ENCODE measurements around the gene MACF1. TPM values are rescaled to one million over a fixed set of nuclear protein-coding genes. Genes with fewer than 3 reads are reported as not detected.
"Not testable (repeated sequence)": the region's sequence is repeated elsewhere in the genome, so short reads cannot be mapped to it uniquely, and the experiment has no call there.

MACF1 gene
- total RNA-seq, 1 donor from 2014 or later, result 226 TPM

GRCh38 chr1:39508857-39509305 lies 304.4 kb downstream of the MACF1 start:
- H3K27me3 ChIP-seq (ENCODE audit: control insufficient read depth in 3 of 3, insufficient read depth in 3 of 3, low read length in 3 of 3), result no peaks in the 10 kb centered on the region
- no peak overlapping the region for H3K4me3 ChIP-seq (ENCODE audit: low read length in 3 of 3)
- no peak overlapping the region for H3K9ac ChIP-seq (ENCODE audit: low read depth in 1 of 3, low read length in 3 of 3)
- H3K9me3 ChIP-seq (ENCODE audit: control insufficient read depth in 3 of 3, low read length in 3 of 3), result no peaks in the 10 kb centered on the region
- H3K36me3 ChIP-seq (ENCODE audit: control insufficient read depth in 3 of 3, insufficient read depth in 3 of 3, low read length in 3 of 3), result no peaks in the 10 kb centered on the region
- H3K4me1 ChIP-seq (ENCODE audit: control insufficient read depth in 3 of 3, insufficient read depth in 3 of 3, low read length in 3 of 3), result peaks cover 0 to 3% (median 0%) of the 10 kb centered on the region in 3 donors
- H3K27ac ChIP-seq (ENCODE audit: low read depth, low read length), result no peak overlapping the region

GRCh38 chr1:39509360-39510009 lies 305.0 kb downstream of the MACF1 start:
- Histone ChIP-seq H3K27me3 (ENCODE audit: control insufficient read depth in 3 of 3, insufficient read depth in 3 of 3, low read length in 3 of 3) (no peaks in the 10 kb centered on the region), H3K4me3 (ENCODE audit: low read length in 3 of 3) (no peak overlapping the region), H3K9ac (ENCODE audit: low read depth in 1 of 3, low read length in 3 of 3) (no peak overlapping the region), H3K4me1 (ENCODE audit: control insufficient read depth in 3 of 3, insufficient read depth in 3 of 3, low read length in 3 of 3) (peaks cover 0 to 3% (median 0%) of the 10 kb centered on the region in 3 donors), H3K9me3 (ENCODE audit: control insufficient read depth in 3 of 3, low read length in 3 of 3) (no peaks in the 10 kb centered on the region), H3K36me3 (ENCODE audit: control insufficient read depth in 3 of 3, insufficient read depth in 3 of 3, low read length in 3 of 3) (no peaks in the 10 kb centered on the region), H3K27ac (ENCODE audit: low read depth, low read length) (no peak overlapping the region)

GRCh38 chr1:39510570-39511186 lies 306.2 kb downstream of the MACF1 start:
- not testable (repeated sequence) for H3K4me3 ChIP-seq (ENCODE audit: low read length in 3 of 3); H3K27me3 ChIP-seq (ENCODE audit: control insufficient read depth in 3 of 3, insufficient read depth in 3 of 3, low read length in 3 of 3); H3K36me3 ChIP-seq (ENCODE audit: control insufficient read depth in 3 of 3, insufficient read depth in 3 of 3, low read length in 3 of 3); H3K4me1 ChIP-seq (ENCODE audit: control insufficient read depth in 3 of 3, insufficient read depth in 3 of 3, low read length in 3 of 3); H3K9ac ChIP-seq (ENCODE audit: low read depth in 1 of 3, low read length in 3 of 3); H3K27ac ChIP-seq (ENCODE audit: low read depth, low read length); H3K9me3 ChIP-seq (ENCODE audit: control insufficient read depth in 3 of 3, low read length in 3 of 3)

- not testable (repeated sequence) for H3K36me3 ChIP-seq (ENCODE audit: control insufficient read depth in 3 of 3, insufficient read depth in 3 of 3, low read length in 3 of 3); H3K9me3 ChIP-seq (ENCODE audit: control insufficient read depth in 3 of 3, low read length in 3 of 3); H3K27ac ChIP-seq (ENCODE audit: low read depth, low read length); H3K4me1 ChIP-seq (ENCODE audit: control insufficient read depth in 3 of 3, insufficient read depth in 3 of 3, low read length in 3 of 3); H3K9ac ChIP-seq (ENCODE audit: low read depth in 1 of 3, low read length in 3 of 3); H3K4me3 ChIP-seq (ENCODE audit: low read length in 3 of 3); H3K27me3 ChIP-seq (ENCODE audit: control insufficient read depth in 3 of 3, insufficient read depth in 3 of 3, low read length in 3 of 3)
Measured at GRCh38 chr1:39511477-39511876, 307.0 kb downstream of the MACF1 start.

- H3K27ac ChIP-seq (ENCODE audit: low read depth, low read length); H3K4me3 ChIP-seq (ENCODE audit: low read length in 3 of 3); H3K4me1 ChIP-seq (ENCODE audit: control insufficient read depth in 3 of 3, insufficient read depth in 3 of 3, low read length in 3 of 3); H3K27me3 ChIP-seq (ENCODE audit: control insufficient read depth in 3 of 3, insufficient read depth in 3 of 3, low read length in 3 of 3); H3K9ac ChIP-seq (ENCODE audit: low read depth in 1 of 3, low read length in 3 of 3); H3K36me3 ChIP-seq (ENCODE audit: control insufficient read depth in 3 of 3, insufficient read depth in 3 of 3, low read length in 3 of 3); H3K9me3 ChIP-seq (ENCODE audit: control insufficient read depth in 3 of 3, low read length in 3 of 3): not testable (repeated sequence)
Measured at GRCh38 chr1:39512234-39512847, 307.8 kb downstream of the MACF1 start.

GRCh38 chr1:39514710-39515124 lies 310.2 kb downstream of the MACF1 start:
- H3K27ac ChIP-seq (ENCODE audit: low read depth, low read length); H3K9me3 ChIP-seq (ENCODE audit: control insufficient read depth in 3 of 3, low read length in 3 of 3); H3K27me3 ChIP-seq (ENCODE audit: control insufficient read depth in 3 of 3, insufficient read depth in 3 of 3, low read length in 3 of 3); H3K4me1 ChIP-seq (ENCODE audit: control insufficient read depth in 3 of 3, insufficient read depth in 3 of 3, low read length in 3 of 3); H3K36me3 ChIP-seq (ENCODE audit: control insufficient read depth in 3 of 3, insufficient read depth in 3 of 3, low read length in 3 of 3): not testable (repeated sequence)
- Histone ChIP-seq H3K9ac (ENCODE audit: low read depth in 1 of 3, low read length in 3 of 3) (peak overlapping the region in 1 of 3 donors; percentile 40), H3K4me3 (ENCODE audit: low read length in 3 of 3) (peak overlapping the region in 1 of 3 donors; percentile 45)

GRCh38 chr1:39515131-39516086 lies 310.9 kb downstream of the MACF1 start:
- not testable (repeated sequence) for H3K9ac ChIP-seq (ENCODE audit: low read depth in 1 of 3, low read length in 3 of 3); H3K27me3 ChIP-seq (ENCODE audit: control insufficient read depth in 3 of 3, insufficient read depth in 3 of 3, low read length in 3 of 3)

GRCh38 chr1:39516841-39517240 lies 312.3 kb downstream of the MACF1 start:
- H3K9ac ChIP-seq (ENCODE audit: low read depth in 1 of 3, low read length in 3 of 3); H3K4me3 ChIP-seq (ENCODE audit: low read length in 3 of 3); H3K36me3 ChIP-seq (ENCODE audit: control insufficient read depth in 3 of 3, insufficient read depth in 3 of 3, low read length in 3 of 3); H3K27me3 ChIP-seq (ENCODE audit: control insufficient read depth in 3 of 3, insufficient read depth in 3 of 3, low read length in 3 of 3); H3K4me1 ChIP-seq (ENCODE audit: control insufficient read depth in 3 of 3, insufficient read depth in 3 of 3, low read length in 3 of 3); H3K9me3 ChIP-seq (ENCODE audit: control insufficient read depth in 3 of 3, low read length in 3 of 3); H3K27ac ChIP-seq (ENCODE audit: low read depth, low read length): not testable (repeated sequence)

More at GRCh38 chr1:39515131-39516086, 310.9 kb downstream of the MACF1 start:
- not testable (repeated sequence) for H3K36me3 ChIP-seq (ENCODE audit: control insufficient read depth in 3 of 3, insufficient read depth in 3 of 3, low read length in 3 of 3); H3K9me3 ChIP-seq (ENCODE audit: control insufficient read depth in 3 of 3, low read length in 3 of 3); H3K4me3 ChIP-seq (ENCODE audit: low read length in 3 of 3); H3K27ac ChIP-seq (ENCODE audit: low read depth, low read length); H3K4me1 ChIP-seq (ENCODE audit: control insufficient read depth in 3 of 3, insufficient read depth in 3 of 3, low read length in 3 of 3)

GRCh38 chr1:39517936-39518335 lies 313.4 kb downstream of the MACF1 start:
- not testable (repeated sequence) for H3K9ac ChIP-seq (ENCODE audit: low read depth in 1 of 3, low read length in 3 of 3); H3K36me3 ChIP-seq (ENCODE audit: control insufficient read depth in 3 of 3, insufficient read depth in 3 of 3, low read length in 3 of 3); H3K4me1 ChIP-seq (ENCODE audit: control insufficient read depth in 3 of 3, insufficient read depth in 3 of 3, low read length in 3 of 3); H3K27ac ChIP-seq (ENCODE audit: low read depth, low read length); H3K9me3 ChIP-seq (ENCODE audit: control insufficient read depth in 3 of 3, low read length in 3 of 3); H3K27me3 ChIP-seq (ENCODE audit: control insufficient read depth in 3 of 3, insufficient read depth in 3 of 3, low read length in 3 of 3); H3K4me3 ChIP-seq (ENCODE audit: low read length in 3 of 3)

Measured in skeletal muscle tissue (tissue), 4 donors.